Colonic mucosa (tissue), 4 donors: ENCODE results near the gene CDSN. TPM values are rescaled to one million over a fixed set of nuclear protein-coding genes. Genes with fewer than 3 reads are reported as not detected.

ENCODE experiments used
- DNase-seq: peaks from one replicate; pipeline ENCODE4 v3.0.0-alpha.2; 2020
- H3K27ac ChIP-seq: fragments of 200-600 bp; one replicate; pipeline ENCODE4 v1.8.0; 2021
- H3K27me3 ChIP-seq: fragments of 200-600 bp; one replicate; pipeline ENCODE4 v1.8.0; 2021
- H3K36me3 ChIP-seq: fragments of 200-600 bp; one replicate; pipeline ENCODE4 v1.8.0; 2021
- H3K4me1 ChIP-seq: fragments of 200-600 bp; one replicate; pipeline ENCODE4 v1.8.0; 2021; ENCODE audit warnings: mild to moderate bottlenecking
- H3K4me3 ChIP-seq: fragments of 200-600 bp; one replicate; pipeline ENCODE4 v1.8.0; 2021
- H3K9ac ChIP-seq, 2 donors: one replicate each; pipeline ENCODE4 v1.7.0; 2013; ENCODE audit warnings: control low read depth in 2 of 2, low read depth in 2 of 2, low read length in 2 of 2
- H3K9me3 ChIP-seq: fragments of 200-600 bp; one replicate; pipeline ENCODE4 v1.8.0; 2021
- CTCF ChIP-seq: fragments of 200-600 bp; IDR thresholded peaks from one replicate; pipeline ENCODE4 v1.8.0; 2022; ENCODE audit warnings: antibody characterized with exemption, mild to moderate bottlenecking
- intact Hi-C: fragments of 100-400 bp; cut with DNase I; formaldehyde crosslinking; loops from one replicate; pipeline ENCODE4 v1.14.1; 2022
- total RNA-seq, 2 donors: library from RNA; stranded (reverse); fragmentation: NEBNext Ultra II Directional in 1 of 2; extraction: Animal tissue kit (Norgen Biotek cat#: 25700) in 1 of 2; gene quantifications; one replicate each; pipeline ENCODE4 v1.2.1, GENCODE V29; 2021
- donor health status: healthy.
- donor health status: DM: no; HTN: no; CAD: no.
- donor health status: DM: no; HTN: no; CAD: no.

CDSN gene
- total RNA-seq, 2 donors from 2014 or later, result not detected

DNA sequence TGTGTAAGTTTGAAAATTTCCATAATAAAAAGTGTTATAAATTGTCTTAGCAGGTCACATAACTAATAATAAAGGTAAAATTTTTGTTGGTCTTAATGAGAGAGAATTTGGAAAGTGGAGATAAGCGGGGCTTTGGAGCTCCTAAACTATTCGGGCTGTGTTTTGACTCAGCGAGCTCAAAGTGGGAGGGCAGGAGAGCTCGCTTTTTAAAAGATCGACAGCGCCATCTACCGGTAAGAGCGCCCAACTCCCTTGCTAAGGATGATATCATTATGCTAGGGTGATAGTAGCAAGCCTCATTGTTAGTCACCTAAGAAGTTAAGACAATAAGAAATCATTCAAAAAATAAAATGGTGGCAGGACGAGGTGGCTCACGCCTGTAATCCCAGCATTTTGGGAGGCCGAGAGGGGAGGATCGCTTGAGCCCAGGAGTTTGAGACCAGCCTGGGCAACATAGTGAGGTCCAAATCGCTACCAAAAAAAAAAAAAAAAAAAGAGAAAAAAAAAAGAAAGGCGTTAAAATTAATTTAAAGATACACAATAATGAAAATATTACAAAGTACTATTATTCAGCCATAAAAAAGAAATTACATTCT, 32.7 kb downstream of the CDSN start:
- H3K4me1 ChIP-seq, result no peaks in the 10 kb centered on the region
- TF ChIP-seq CTCF, result peak; percentile 65
- no peak overlapping the region for H3K9ac ChIP-seq
- no peak overlapping the region for H3K27ac ChIP-seq
- H3K9me3 ChIP-seq, result no peaks in the 10 kb centered on the region
- peak; percentile 94 for DNase-seq
- intact Hi-C loops, result loop anchor here (5.0 to 10.0 kb wide), 2 partner anchors 255 to 543 kb away; no protein-coding TSS in a partner anchor
- H3K4me3 ChIP-seq, result no peak overlapping the region
- H3K36me3 ChIP-seq, result no peaks in the 10 kb centered on the region
- H3K27me3 ChIP-seq, result no peaks in the 10 kb centered on the region

- Histone ChIP-seq H3K9me3 (no peaks in the 10 kb centered on the region), H3K9ac (no peak overlapping the region), H3K27ac (no peak overlapping the region), H3K36me3 (no peaks in the 10 kb centered on the region), H3K4me3 (no peak overlapping the region), H3K4me1 (no peaks in the 10 kb centered on the region), H3K27me3 (no peaks in the 10 kb centered on the region)
- intact Hi-C loops, result loop anchor here (5.0 to 10.0 kb wide), 2 partner anchors 255 to 542 kb away; no protein-coding TSS in a partner anchor
- no peak for TF ChIP-seq CTCF
- no peak for DNase-seq
These were observed 33.3 kb downstream of the CDSN start for GRCh38 chr6:31086788-31087440.

GRCh38 chr6:31083742-31084354, 36.4 kb downstream of the CDSN start:
- no peaks in the 10 kb centered on the region for H3K27me3 ChIP-seq
- peak; percentile 66 for DNase-seq
- no peak overlapping the region for H3K27ac ChIP-seq
- no peak overlapping the region for H3K9ac ChIP-seq
- intact Hi-C loops, result loop anchor here (10.0 kb wide), 1 partner anchor 539 kb away; no protein-coding TSS in a partner anchor
- no peaks in the 10 kb centered on the region for H3K9me3 ChIP-seq
- no peak overlapping the region for H3K4me3 ChIP-seq
- no peaks in the 10 kb centered on the region for H3K4me1 ChIP-seq
- TF ChIP-seq CTCF, result peak; percentile 36
- H3K36me3 ChIP-seq, result no peaks in the 10 kb centered on the region

- Histone ChIP-seq H3K36me3 (no peaks in the 10 kb centered on the region), H3K9me3 (no peaks in the 10 kb centered on the region), H3K27ac (no peak overlapping the region), H3K27me3 (no peaks in the 10 kb centered on the region), H3K4me1 (no peaks in the 10 kb centered on the region), H3K9ac (no peak overlapping the region), H3K4me3 (no peak overlapping the region)
- DNase-seq, result no peak
- no peak for TF ChIP-seq CTCF
- intact Hi-C loops, result loop anchor here (10.0 kb wide), 1 partner anchor 537 kb away; no protein-coding TSS in a partner anchor
These were observed 38.4 kb downstream of the CDSN start for GRCh38 chr6:31081872-31082271.

- TF ChIP-seq CTCF, result peak; percentile 73
- peak overlapping the region in 1 of 2 donors; percentile 58 for H3K9ac ChIP-seq
- no peaks in the 10 kb centered on the region for H3K36me3 ChIP-seq
- H3K27ac ChIP-seq, result no peak overlapping the region
- H3K4me1 ChIP-seq, result no peaks in the 10 kb centered on the region
- intact Hi-C loops, result loop anchor here (5.0 to 10.0 kb wide), 2 partner anchors 162 to 535 kb away; no protein-coding TSS in a partner anchor
- peak overlapping the region; percentile 1 for H3K4me3 ChIP-seq
- no peaks in the 10 kb centered on the region for H3K9me3 ChIP-seq
- H3K27me3 ChIP-seq, result no peaks in the 10 kb centered on the region
- DNase-seq, result peak; percentile 80
These were observed 40.5 kb downstream of the CDSN start for GRCh38 chr6:31079656-31080261.
